Fibroblast of pulmonary artery (primary cell): ENCODE data around the gene CBARP.
A peak's percentile ranks its signal among the peaks of the same experiment; 100 is the strongest.
"Not testable (repeated sequence)": the region's sequence is repeated elsewhere in the genome, so short reads cannot be mapped to it uniquely, and the experiment has no call there.

Experiments used
- DNase-seq: peaks from one replicate; pipeline ENCODE4 v3.0.0-alpha.2; 2010; ENCODE audit warnings: low read depth
- H3K4me3 ChIP-seq: replicated peaks from 2 replicates; pipeline ENCODE4 v1.5.1; 2011; ENCODE audit warnings: low read depth, mild to moderate bottlenecking, control low read depth, low read length, moderate library complexity
- TF ChIP-seq, protein P1 (sequence below): IDR thresholded peaks from 2 replicates; pipeline ENCODE4 v1.5.1; 2011; ENCODE audit warnings: mild to moderate bottlenecking, control low read depth, low read length, inconsistent platforms; ENCODE audit errors: missing control alignments

Gene CBARP

DNA sequence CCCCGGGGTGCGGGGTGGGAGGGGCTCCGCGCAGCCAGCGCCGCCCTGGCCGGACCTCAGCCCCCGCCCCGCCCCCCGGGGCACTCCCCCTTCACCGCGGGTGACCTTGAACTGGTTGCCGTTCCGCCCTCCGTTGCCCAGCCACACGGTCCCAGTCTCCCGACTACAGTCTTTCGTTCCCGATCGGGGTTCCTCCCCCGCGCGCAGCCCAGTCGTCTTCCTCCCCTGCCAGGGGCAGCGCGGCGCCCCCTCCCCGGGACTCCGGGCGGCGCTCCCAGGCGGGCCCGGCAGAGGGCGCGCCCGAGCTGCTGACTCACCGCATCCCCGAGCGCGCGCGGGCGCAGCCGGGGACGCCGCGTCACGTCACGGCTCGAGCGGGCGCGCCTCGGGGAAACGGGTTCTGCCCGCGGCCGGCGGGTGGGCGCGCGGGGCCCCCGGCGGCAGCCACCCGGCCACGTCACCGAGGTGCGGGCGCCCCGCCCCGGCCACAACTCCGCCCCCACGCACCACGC lies 11.0 kb upstream of the CBARP start:
- TF ChIP-seq, protein P1, sequence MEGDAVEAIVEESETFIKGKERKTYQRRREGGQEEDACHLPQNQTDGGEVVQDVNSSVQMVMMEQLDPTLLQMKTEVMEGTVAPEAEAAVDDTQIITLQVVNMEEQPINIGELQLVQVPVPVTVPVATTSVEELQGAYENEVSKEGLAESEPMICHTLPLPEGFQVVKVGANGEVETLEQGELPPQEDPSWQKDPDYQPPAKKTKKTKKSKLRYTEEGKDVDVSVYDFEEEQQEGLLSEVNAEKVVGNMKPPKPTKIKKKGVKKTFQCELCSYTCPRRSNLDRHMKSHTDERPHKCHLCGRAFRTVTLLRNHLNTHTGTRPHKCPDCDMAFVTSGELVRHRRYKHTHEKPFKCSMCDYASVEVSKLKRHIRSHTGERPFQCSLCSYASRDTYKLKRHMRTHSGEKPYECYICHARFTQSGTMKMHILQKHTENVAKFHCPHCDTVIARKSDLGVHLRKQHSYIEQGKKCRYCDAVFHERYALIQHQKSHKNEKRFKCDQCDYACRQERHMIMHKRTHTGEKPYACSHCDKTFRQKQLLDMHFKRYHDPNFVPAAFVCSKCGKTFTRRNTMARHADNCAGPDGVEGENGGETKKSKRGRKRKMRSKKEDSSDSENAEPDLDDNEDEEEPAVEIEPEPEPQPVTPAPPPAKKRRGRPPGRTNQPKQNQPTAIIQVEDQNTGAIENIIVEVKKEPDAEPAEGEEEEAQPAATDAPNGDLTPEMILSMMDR = peak; percentile 6
- DNase-seq = peak; percentile 80
- peak overlapping the region; percentile 73 for H3K4me3 ChIP-seq

DNA sequence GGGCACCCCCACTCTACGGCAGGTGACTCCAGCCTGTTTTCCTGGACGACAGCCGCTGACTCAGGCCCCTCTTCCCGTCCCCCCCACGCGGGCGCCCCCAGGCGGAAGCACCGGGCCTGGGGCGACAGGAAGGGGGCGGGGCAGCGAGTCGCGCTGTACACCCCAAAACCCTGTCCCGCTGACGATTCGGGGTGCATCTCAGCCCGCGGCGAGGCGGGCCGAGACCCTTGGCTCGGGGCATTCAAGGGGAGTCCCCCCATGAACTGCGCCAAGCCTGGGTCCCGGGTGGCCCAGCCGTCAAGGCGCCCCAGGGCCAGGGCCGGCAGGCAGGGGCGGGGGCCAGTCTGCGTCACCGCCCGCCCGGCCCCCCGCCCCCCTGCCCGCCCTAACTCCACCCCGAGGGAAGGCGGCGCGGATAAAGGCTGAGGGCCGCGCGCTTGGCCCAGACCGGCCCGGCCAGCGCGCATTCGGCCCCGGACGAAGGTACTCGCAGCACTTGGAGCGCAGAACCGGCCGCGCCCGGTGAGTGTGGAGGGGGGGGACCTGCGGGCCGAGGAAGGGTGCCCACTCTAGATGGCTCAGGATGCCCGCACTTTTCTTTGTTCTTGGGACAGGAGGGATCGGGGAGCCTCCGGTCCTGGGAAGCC lies 10.5 kb upstream of the CBARP start, which contains the start of gene MIDN:
Gene MIDN (plus strand): TSS at position 445 of the 647 bp plus-strand sequence. CDS start 1,714 bp downstream, outside the sequence.
- peak; percentile 93 for DNase-seq
- H3K4me3 ChIP-seq = peak within 1 kb of the TSS; percentile 73

DNA sequence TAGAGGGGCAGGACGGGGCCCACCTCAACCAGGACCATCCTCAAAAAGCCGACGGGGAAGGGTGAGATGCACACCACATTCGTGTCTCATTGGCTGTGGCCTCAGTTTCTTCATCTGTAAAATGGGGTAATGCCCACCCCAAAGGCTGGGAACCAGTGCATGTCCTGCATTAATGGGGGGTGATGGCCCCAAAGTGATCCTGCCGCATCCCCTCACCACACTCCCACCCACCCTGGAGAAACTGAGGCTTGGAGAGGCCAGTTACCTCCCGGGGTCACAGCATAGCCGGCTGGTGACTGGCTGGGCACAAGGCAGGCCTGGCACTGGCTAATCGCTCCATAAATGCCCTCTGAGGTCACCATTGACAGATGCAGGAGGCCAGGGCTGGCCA lies 9.9 kb upstream of the CBARP start:
- peak overlapping the region; percentile 73 for H3K4me3 ChIP-seq
- no peak for DNase-seq
- TF ChIP-seq, protein P1 = no peak

More for the DNA sequence above, 10.5 kb upstream of the CBARP start, which contains the start of gene MIDN:
- TF ChIP-seq, protein P1 = peak; percentile 17

DNA sequence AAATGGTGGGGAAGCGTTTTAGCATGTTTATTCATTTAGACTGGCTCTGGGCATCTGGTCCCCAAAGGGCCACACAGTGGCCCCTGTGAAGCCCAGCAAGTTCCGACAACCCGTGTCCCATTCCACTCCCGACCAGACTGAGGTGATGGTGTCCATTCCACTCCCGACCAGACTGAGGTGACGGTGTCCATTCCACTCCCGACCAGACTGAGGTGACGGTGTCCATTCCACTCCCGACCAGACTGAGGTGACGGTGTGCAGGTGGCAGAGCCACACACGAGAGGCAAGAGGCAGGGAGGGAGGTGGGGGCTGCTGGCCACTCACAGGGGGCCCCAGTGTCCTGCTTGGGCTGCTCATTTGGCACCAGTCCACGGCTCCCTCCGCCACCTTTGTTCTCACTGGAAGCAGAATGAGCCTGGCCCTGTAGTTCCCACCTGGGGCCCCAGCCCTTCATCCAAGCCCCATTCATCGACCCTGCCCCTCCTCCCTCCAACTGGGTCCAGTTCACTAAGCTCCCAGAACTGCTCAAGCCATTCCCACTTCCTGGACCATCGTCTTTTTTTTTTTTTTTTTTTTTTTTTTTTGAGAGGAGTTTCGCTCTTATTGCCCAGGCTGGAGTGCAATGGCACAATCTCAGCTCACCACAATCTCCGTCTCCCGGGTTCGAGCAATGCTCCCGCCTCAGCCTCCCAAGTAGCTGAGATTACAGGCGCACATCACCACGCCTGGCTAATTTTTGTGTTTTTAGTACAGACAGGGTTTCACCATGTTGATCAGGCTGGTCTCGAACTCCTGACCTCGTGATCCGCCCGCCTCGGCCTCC lies 8.7 kb upstream of the CBARP start:
- DNase-seq, H3K4me3 ChIP-seq: not testable (repeated sequence)

DNA sequence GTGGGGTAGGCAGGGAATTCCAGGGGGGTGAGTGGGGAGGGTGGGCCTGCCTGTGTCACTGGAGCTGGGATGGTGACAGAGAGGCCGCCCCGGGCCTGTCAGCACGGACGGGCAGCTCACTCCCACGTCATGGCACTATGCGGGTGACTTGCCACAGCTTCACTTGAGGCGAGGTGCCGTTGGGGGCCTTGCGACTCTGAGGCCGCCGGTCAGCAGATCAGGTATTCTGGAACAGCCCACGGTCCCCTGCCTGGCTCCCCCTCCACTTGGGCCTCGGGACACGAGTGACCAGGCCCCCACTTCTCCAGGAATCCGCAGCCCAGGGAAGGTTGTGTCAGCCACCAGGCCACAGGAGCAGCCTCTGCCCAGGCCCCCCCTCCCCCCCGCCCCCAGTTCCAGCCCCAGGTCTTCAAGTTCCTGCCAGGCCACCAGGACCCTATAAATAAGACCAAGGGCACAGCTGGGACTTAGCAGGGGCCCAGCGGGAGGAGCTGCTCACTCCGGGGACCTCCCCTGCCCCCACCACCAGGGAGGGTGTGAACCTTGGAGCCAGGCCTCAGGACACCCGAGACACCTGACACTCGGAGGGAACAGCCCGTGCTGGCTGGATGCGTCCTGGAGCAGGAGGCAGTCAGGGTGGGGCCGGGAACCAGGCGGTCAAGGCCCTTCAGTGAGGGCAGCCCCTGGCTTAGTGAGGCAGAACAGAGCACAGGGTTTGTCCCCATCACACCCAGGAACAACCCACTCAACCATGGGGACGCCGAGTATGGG lies 7.9 kb upstream of the CBARP start:
- no peak for DNase-seq
- TF ChIP-seq, protein P1 = no peak
- no peak overlapping the region for H3K4me3 ChIP-seq

DNA sequence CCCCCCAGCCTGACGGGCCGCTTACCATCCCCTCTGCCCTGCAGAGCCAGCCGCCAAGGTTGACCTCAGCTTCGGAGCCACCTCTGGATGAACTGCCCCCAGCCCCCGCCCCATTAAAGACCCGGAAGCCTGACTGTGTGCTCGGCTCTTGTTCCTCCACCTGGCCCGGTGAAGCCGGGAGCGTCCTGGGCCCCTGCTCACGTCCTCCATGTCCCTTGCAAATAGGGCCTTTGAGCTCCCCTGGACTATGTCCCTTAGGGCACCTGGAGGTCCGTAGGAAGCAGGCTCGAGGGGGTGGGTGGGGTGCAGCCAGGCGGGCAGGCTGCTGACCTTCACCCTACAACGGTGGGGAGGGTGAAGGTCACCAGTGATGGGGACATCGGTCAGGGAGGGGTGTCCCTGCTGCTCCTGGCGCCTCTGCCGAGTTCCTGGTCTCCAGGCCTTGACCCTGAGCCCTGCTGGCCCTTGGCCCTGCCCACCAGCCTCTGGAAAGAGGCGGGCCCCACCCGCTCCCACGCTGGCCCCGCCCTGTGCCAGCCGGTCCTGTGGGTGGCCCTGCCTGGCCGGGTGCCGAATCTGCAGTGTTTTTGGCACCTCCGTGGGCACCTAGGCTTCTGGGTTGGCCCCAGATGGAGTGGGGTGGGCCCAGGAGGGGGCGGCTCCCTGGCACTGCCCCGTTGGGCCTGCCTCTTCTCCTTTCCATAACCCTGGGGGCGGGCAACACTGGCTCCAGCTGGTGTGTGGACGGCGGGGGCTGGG lies 7.1 kb upstream of the CBARP start:
- DNase-seq = no peak
- H3K4me3 ChIP-seq = peak overlapping the region; percentile 19
- TF ChIP-seq, protein P1 = no peak
